Measurements from ENCODE around the gene SIGLEC1.

- TF ChIP-seq POLR2A (IDR thresholded peaks at IDR 0.05; ENCODE audit: low read depth, low read length) (no peak), POLR2AphosphoS5 (IDR thresholded peaks at IDR 0.05; ENCODE audit: low read depth, low read length) (no peak)
These were observed 35.7 kb upstream of the SIGLEC1 start for GRCh38 chr20:3748073-3748472.
